A673 (cell line): ENCODE data around the gene TAS2R13.

Experiments used
- CTCF ChIP-seq: fragments of 300-800, 200-600 bp; sonication (generic); conservative IDR thresholded peaks from 2 replicates; pipeline ENCODE4 v1.5.1; 2017; ENCODE audit warnings: low read depth, mild to moderate bottlenecking, antibody characterized with exemption, low read length, moderate library complexity, mixed read lengths
- EZH2 ChIP-seq: fragments of 200-600 bp; sonication (generic); IDR thresholded peaks from 2 replicates; pipeline ENCODE4 v1.6.1; 2017; ENCODE audit warnings: borderline replicate concordance, low read depth, mild to moderate bottlenecking, mixed read lengths, antibody characterized with exemption, low read length; ENCODE audit not compliant: poor library complexity, severe bottlenecking

- no peak for TF ChIP-seq CTCF
- TF ChIP-seq EZH2: no peak
These were observed 43.3 kb upstream of the TAS2R13 start for GRCh38 chr12:10952645-10953044.
